Epidermal melanocyte (primary cell): Measurements from ENCODE around the gene TIMM10B.

Source experiments
- DNase-seq: peaks from one replicate; pipeline ENCODE4 v3.0.0; 2011; ENCODE audit warnings: low spot score; ENCODE audit not compliant: insufficient read length

TIMM10B gene, protein sequence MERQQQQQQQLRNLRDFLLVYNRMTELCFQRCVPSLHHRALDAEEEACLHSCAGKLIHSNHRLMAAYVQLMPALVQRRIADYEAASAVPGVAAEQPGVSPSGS

DNA sequence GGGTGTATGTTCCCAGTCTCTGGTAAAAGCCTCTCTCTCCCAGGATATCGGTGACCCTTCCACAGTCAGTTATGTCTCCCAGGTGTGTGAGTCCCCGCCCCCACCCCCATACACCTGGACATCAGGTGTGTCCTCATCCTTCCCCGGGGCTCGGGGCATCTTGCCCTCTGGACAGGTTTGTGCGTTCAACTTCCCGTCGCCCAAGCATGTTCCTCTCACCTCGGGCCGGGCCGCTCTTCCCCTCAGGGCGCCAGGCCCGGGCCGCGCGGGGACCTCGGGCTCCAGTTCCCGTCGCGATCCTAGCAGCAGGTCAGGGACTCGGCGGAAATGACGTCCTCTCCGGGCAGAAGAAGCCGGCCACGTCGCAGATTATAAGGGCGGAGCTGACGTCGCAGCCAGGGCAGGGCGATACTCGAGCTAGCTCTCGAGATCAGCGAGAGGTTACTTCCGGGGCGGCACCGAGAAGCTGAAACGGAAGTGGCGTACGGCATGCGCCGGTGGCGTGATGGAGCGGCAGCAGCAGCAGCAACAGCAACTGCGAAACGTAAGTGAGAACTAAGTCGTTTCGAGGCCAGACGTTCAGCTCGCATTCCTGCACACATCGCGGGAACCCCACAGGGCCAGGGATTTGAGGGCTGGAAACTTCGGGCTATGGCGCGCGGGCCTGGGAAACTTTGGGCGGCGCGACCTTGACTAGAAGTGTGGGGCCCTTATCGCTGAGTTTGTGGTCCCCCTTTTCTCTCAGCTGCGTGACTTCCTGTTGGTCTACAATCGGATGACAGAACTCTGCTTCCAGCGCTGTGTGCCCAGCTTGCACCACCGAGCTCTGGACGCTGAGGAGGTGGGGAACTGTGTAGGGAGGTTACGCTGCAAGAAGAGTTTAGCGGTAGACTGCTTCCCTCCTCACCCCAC lies at the start of gene TIMM10B, which contains the start of gene ARFIP2:
Gene TIMM10B, plus strand, starts transcription at position 490 of the 912 bp plus-strand sequence. Its CDS starts 16 bp downstream, at position 506.
Gene ARFIP2, minus strand, starts transcription at position 320 of the 912 bp plus-strand sequence. CDS start 910 bp downstream, outside the sequence.
- DNase-seq: peak; percentile 97

DNA sequence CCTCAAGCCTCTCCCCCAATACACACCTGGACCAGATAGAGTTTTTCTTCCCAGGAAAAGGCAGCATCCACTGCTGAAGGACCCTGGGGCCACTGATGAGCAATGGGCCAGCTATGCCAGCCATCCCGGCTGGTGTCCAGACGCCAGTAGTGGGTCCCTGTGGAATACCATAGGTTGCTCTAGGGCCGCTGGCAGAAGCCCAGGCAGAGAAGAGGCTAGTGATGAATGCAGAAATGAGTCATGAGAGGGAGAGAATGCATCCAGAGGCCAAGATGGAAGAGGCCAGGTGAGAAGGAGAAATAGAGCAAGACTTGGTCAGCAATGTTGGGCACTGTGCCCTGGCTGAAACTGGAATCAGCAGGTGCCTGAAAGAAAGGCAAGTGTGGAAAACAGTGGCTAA lies 49.4 kb upstream of the TIMM10B start:
- DNase-seq: no peak

DNA sequence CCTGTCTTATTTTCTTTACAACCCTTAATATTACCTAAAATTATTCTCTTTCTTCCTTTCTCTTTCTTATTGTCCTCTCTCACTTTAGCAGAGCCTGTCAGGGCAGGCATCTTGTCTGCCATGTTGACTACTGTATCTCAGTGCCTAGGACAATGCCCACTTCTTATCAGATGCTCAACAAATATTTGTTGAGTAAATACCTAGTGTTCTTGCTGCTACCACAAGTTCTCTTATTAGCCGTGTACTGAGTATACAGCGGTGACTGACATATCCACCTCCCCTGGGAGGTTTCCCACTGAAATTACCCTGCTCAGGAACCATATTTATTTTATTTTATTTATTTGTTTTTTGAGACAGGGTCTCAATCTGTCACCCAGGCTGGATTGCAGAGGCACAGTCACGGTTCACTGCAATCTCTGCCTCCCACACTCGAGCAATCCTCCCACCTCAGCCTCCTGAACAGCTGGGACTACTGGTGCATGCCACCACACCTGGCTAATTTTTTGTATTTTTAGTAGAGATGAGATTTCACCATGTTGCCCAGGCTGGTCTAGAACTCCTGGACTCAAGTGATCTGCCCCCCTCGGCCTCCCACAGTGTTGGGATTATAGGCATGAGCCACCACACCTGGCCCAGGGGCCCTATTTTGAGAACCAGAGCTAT lies 47.2 kb upstream of the TIMM10B start:
- DNase-seq: no peak

DNA sequence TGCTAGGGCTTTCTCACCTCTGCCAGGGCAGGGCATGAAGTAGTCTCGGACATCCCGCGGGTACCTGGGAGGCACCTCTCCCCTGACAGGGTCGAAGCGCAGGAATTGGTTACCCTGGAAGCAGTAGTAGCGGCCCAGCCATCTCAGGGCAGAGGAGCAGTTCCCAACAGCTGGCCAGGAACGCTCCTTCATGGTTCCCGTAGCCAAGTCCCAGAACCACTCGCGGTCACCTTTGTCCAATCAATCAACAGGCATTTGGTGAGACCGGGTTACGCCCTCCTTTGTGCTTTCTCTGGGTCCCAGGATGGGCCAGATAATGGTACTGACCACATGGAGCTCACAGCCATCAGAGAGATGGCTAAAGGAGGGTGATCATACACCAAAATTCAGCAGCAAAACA lies 43.9 kb upstream of the TIMM10B start:
- no peak for DNase-seq

DNA sequence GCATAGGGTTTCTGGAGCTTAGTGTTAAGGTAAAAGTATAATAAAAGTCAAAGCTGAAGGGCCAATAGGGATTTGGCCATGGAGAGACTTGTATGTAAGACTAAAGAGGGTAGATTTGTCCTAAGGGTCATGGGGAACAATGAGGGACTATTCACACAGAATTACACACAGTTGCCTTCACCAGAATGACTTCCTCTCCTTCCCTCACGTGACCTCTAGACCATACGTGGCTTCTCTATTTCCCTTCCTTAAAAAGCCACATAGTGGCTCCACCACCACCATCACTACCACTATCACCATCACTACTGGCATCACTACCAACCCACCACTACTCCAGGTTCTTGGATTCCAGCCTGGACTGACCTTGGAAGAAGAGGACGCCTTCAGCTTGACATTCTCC lies 43.3 kb upstream of the TIMM10B start:
- no peak for DNase-seq

DNA sequence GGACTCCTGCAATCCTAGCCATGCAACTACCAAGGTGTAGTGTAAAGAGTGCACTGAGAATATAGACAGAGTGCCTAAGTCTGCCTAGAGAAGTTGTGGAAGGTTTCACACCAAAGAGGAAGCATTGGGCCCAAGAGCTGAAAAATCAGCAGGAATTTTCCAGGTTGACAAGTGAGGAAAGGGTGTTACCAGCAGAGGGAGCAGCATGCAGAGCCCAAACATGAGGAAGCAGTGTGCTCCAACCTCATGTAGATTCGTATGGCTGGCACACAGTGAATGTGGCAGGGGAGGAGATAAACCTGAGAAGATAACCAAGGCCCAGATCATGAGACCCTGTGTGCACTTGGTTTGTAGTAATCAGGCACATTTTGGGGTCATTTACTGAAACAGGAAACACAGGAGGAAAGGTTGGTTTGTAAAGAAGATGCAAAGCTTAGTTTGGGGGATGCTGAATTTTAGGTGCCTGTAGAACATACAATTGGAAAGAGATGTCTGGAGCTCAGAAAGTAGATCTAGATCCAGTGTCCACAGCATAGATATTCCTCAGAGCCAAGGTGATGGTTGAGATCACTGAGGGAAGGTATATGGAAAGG lies 42.2 kb upstream of the TIMM10B start:
- no peak for DNase-seq

DNA sequence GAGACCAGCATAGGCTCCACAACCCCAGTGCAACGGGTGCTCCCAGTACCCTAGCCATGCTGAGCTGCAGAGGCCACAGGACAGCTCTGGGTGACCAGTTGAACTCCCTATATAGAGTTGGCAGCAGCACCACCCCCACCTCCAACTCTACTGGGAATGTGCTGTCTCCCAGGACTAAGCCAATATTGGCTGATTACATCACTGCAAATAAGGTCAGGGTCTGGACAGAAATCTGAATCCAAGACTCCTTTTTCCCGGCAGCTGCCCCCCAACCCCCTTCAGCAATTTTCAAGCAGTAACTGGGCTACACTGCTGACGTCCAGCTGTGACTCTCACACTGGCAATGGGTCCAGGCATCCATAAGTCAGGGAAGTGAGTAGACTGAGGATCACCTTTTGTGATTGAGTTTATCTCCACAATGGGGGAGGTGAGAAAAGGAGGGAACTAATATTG lies 40.4 kb upstream of the TIMM10B start, which contains the start of gene HPX:
Gene HPX, minus strand, starts transcription at position 82 of the 453 bp plus-strand sequence. Its CDS starts 24 bp downstream, at position 58.
- no peak for DNase-seq

DNA sequence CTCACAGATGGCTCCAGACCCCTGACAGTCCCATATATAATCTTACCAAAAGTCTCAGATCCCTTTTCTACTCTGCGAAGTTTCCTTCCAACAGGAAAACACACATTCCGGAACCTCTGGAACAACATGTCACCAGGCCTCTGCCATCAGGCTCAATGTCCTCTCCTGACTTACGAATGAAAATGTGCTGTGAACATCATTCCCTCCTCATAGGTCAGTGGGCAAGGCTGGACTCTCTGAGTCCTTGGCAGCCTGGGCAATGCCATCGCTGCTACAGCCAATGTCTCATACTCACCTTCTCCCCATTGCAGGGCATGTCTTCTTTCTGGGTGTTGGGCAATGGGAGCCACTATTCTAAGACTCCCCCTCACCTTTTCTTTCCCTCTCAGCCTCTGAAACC lies 38.9 kb upstream of the TIMM10B start:
- no peak for DNase-seq

DNA sequence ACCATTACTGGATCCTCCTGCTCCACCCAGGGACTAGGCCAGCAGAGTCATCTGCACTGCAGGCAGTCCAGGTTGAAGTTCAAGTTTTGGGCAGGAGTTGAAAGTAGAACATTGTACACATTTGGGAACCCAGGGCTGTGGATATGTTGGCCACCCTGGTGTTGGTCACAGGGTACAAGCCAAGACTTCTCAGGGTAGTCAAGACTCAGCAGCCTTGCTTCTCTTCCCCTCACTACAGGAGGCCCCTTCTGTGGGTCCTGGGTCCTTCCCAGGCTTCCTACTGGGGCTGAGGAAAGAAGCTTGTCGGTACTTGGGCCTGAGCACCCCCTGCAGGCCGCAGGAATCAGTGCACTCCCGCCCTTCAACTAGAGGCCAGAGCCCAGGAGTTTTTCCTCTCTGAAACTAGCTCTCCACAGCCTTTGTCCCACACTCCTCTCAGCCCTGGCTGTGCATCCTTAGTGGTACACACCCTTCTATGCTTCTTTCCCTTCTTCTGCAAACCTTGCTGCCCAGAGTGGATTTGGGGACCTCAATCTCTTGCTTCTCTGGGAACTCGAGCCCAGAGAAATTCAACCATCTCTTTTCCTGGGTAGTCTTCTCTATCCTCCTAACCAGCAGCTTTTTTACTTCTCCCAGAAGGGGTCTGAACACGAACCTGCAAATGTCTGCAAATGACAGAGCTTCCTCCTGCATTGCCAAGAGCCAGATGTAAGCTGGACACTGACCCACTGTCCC lies 37.9 kb upstream of the TIMM10B start:
- peak; percentile 77 for DNase-seq

DNA sequence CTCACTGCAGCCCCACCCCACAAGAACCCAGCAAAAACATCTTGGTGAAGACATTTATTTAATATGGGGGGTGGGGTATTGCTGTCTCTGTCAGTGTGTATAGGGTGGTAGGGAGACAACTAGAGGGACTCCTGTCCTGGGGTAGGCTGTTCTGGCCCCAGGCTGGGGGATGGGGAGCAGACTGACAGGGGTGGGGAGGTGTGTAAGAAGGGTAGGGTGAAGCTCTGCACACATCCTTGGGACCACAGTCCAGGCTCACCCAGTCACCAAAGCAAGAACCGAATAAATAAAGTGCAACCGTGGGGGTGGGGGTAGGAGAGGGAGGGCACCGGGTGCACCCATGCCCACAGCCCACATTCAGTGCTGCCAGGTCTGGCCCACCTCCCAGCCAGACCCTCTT lies 32.7 kb upstream of the TIMM10B start:
- DNase-seq: no peak

DNA sequence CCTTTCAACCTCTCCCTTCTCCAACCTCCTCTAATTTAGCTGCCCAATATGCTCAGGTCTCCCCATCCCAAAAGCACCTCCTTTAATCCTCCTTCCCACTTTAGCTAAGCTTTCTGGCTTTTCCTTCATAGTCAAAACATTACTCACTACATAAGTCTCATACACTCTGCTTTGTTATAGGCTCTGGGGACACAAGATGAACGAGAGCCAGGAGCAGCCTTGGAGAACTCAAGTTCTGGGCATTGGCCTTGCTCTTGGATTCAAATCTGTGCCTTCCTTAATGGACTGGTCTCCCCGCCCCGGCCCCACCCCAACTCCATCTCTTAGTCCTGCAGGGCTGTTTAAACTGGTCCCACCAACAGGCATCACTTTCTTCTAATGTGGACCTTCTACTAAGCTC lies 29.1 kb upstream of the TIMM10B start:
- DNase-seq: no peak

DNA sequence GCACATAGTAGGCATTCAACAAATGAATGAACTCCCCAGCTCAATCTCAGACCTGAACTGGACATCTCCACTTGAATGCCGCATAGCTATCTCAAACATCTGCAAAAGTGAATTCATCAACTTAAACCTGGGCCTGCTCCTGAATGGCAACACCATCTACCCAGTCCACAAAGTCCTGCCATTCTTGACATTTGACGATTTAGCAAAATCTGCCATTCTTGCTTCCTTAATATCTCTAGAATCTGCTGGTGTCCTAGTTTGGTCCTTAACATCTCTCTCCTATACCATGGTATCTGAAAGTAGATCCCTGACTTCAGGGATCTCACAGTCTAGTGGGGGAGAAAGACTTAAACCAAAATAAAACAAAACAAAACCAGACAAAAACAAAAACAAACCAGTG lies 28.1 kb upstream of the TIMM10B start:
- DNase-seq: no peak

DNA sequence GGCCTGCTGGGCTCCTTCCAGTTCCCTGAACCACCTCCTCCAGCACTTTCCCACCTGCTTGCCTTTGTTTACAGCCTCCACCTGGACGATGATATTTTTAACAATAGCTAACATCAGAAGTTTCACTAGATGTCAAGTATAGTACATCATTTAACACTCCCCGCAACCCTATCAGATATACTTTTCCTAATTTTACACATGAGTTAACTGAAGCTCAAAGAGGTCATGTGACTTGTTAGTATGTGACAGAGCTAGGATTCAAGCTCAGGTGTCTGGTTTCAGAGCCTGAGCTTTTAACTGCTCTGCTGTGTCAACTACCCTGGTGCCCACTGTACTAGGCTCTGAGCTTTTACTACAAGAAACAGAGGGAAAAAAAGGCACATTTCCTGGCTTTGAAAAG lies 26.2 kb upstream of the TIMM10B start:
- no peak for DNase-seq

DNA sequence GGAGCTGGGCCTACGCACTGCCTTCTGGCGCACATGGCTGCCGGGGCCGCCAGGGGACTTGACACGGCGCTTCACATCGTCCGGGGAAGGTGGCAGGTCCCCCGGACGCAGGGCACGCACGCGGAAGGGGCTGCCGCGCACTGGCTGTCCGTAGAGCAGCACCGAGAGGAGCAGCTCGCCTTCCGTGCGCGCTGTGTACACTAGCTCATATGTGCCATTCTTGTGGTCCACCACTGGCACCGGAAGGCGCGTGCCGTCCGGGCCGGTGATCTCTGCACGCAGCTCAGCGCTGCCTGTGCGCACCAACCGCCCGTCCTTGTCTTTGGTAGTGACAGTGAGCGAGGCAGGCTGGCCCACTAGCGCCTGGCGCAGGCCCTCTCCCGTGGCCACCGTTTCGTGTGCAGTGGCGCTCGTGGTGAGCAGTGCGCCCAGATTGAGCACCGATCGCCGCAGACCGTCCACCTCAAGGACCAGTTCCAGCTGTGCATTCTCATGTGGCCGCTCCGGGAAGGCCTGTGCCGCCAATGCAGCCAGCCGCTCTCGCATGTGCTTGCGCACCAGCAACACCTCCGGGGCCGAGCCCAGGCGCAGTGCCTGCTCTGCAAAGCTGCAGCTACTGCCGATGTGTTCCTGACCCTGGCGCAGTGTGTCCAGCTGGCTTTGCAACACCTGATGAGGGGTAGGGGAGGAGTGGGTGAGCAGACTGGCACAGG lies 24.8 kb upstream of the TIMM10B start:
- no peak for DNase-seq

DNA sequence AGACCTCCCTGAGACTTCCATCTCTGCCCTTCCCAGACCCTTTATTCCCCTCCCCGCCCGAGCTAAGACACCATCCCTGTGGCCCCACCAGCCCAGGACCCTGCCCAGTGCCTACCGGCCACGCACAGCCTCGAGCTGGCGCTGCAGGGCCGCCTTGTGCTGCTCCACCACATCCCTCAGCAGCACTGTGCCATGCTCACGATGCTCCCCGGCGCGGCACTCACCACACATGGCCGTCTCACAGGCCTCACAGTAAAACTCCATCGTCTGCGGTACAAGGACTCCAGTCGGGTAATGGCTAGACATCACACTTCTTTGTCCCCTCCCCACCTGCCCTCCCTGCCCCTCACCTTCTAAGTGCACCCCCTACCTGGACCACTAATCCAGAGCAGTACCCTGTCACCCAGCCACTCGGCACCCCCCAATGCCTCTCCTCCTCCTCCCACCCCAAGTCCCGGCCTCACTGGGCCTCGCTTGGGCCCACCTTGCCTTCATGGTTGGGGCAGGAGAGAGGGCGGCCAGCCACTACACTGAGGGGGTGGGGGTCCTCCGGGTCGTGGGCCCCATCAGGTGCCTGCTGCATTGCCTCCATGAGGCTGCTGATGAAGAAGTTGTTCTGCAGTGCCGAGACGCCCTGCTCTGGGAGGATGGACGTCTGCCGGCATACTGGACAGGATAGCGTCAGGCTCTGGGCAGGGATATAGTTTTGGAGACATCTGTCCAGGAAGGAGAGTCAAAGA lies 23.6 kb upstream of the TIMM10B start:
- no peak for DNase-seq

DNA sequence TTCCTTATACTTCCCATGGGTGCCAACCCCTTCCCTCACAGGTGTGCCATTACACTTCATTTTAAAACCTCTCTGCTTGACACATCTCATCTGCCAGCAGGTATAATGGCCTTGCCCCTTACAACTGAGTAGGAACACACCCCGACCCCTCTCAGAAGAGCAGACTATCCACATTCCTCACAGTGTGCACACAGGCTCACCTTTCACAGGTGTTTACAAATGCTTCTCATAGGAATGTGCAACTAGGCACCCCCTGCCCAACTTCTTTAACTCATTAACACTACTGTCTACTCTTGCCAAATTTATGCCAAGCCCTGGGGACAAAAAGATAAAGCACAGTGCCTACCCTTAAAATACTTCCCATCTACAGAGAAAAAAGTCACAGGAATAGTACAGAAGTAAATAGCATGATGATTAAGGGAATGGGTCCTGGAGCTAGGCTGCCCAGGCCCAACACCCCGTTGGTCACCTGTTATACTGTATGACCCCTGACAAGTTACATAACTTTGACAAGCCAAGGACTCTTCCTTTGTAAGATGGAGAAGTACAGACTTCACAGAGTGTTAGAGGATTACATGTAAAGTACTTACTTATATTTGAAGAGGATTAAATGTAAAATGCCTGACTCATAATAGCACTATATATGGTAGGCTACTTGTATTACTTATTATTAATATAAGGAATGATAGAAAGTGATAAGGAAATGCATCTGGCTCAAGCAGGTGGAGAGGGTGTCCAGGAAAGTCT lies 22.8 kb upstream of the TIMM10B start:
- no peak for DNase-seq

DNA sequence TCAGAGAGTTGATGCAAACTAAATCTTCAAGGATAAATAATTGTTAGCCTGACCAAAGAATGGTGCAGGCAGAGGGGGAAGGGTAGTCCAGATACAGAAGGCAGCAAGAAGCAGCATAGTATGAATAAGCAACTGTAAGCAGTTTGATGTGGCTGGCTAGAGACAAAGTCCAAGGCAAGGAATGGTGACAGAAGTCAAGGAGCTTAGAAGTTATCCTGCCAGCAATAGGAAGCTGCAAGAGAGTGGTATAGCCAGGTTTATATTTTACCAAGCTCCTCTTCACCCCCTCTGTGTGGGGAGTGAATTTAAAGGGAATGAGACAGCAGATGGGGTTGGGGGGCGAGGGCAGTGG lies 22.2 kb upstream of the TIMM10B start:
- no peak for DNase-seq

DNA sequence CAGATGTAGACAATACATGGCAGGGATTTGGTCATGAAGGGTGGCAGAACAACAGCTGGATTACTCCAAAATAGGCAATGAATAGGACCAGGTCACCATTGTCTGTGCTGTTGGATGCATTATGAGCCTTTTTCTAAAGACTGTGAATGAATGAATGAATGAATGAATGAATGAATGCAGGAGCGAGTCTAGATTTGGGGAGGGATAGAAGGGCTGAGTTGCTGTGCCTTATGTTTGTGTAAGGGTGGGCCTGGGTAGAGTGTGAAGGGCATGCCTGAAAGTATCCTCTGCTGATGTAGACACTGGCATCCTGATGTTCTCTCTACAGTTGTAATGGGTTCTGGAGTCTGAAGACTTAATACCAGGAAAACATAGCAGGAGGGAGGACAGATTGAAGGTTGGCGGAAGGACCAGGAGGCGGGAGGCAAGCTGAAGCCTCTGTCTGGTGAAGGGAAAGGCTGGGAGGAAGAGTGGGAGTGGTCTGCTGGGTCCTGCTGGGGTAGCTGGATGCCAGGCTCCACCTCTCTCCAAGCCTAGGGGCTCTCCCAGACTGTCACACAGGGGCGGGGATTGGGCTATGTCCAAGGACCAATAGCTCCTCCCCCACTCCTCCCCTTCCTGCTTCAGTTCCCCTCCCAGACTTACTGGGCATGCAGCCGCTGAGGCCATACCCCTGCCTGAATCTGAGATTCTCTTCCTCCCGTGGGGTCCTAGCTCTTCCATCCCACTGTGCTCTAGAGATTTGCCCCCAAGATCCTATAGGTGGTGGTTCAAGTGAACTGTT lies 12.4 kb upstream of the TIMM10B start:
- DNase-seq: peak; percentile 98
